ENCODE results near the gene VAMP8.

Gene VAMP8

GRCh38 chr2:85540133-85540648 is 37.2 kb upstream of the VAMP8 start:
- Histone ChIP-seq H3K4ac (ENCODE audit: low read depth, low read length) (peak overlapping the region; percentile 100), H3K27ac (ENCODE audit: low read depth, low read length) (no peak overlapping the region), H3K9me3 (ENCODE audit: insufficient read depth, low read depth, low read length) (peaks cover 2% of the 10 kb centered on the region), H4K91ac (ENCODE audit: low read depth, low read length) (no peak overlapping the region), H2AFZ (ENCODE audit: insufficient read depth, low read length, poor library complexity) (no peak overlapping the region), H2BK12ac (ENCODE audit: low read length) (no peak overlapping the region), H2BK120ac (ENCODE audit: insufficient read depth, low read length, poor library complexity) (no peak overlapping the region), H3K27me3 (ENCODE audit: insufficient read depth, low read length) (no peaks in the 10 kb centered on the region), H3K4me3 (ENCODE audit: low read depth, low read length) (peak overlapping the region; percentile 96), H4K12ac (ENCODE audit: low read depth, low read length) (no peak overlapping the region), H3K4me2 (ENCODE audit: low read length) (peak overlapping the region; percentile 69), H3K9ac (ENCODE audit: low read length) (peak overlapping the region; percentile 99), H3K23ac (ENCODE audit: low read length) (no peak overlapping the region), H3K79me2 (ENCODE audit: control insufficient read depth, insufficient read depth, low read length, poor library complexity) (peaks cover 26% of the 10 kb centered on the region), H3K36me3 (ENCODE audit: control insufficient read depth in 1 of 2, insufficient read depth in 2 of 2, low read length in 2 of 2) (peaks cover 5 to 32% of the 10 kb centered on the region in 2 experiments), H3K14ac (ENCODE audit: low read length) (no peak overlapping the region), H2BK5ac (ENCODE audit: low read depth, low read length, poor library complexity) (no peak overlapping the region), H3K4me1 (ENCODE audit: control insufficient read depth in 1 of 2, insufficient read depth in 2 of 2, low read length in 2 of 2) (peaks cover 0 to 7% of the 10 kb centered on the region in 2 experiments), H3K18ac (ENCODE audit: low read length) (no peak overlapping the region), H4K8ac (ENCODE audit: low read depth, low read length) (no peak overlapping the region), H3K79me1 (ENCODE audit: low read length) (peaks cover 21% of the 10 kb centered on the region), H2AK5ac (ENCODE audit: low read length) (no peak overlapping the region)
- WGBS (ENCODE audit: extremely low coverage, insufficient coverage, insufficient read length), result no CpG with 5 or more reads among the region's 11 CpGs
- DNase-seq, result no peak

GRCh38 chr2:85541262-85541661 is 36.1 kb upstream of the VAMP8 start:
- Histone ChIP-seq H4K12ac (ENCODE audit: low read depth, low read length) (no peak overlapping the region), H4K8ac (ENCODE audit: low read depth, low read length) (no peak overlapping the region), H2AK5ac (ENCODE audit: low read length) (no peak overlapping the region), H3K4me1 (ENCODE audit: control insufficient read depth in 1 of 2, insufficient read depth in 2 of 2, low read length in 2 of 2) (peaks cover 0 to 7% of the 10 kb centered on the region in 2 experiments), H3K9me3 (ENCODE audit: insufficient read depth, low read depth, low read length) (peaks cover 2% of the 10 kb centered on the region), H2BK5ac (ENCODE audit: low read depth, low read length, poor library complexity) (no peak overlapping the region), H2BK12ac (ENCODE audit: low read length) (no peak overlapping the region), H3K27ac (ENCODE audit: low read depth, low read length) (no peak overlapping the region), H3K36me3 (ENCODE audit: control insufficient read depth in 1 of 2, insufficient read depth in 2 of 2, low read length in 2 of 2) (peaks cover 9 to 38% of the 10 kb centered on the region in 2 experiments), H3K18ac (ENCODE audit: low read length) (no peak overlapping the region), H3K79me2 (ENCODE audit: control insufficient read depth, insufficient read depth, low read length, poor library complexity) (peaks cover 26% of the 10 kb centered on the region), H3K27me3 (ENCODE audit: insufficient read depth, low read length) (no peaks in the 10 kb centered on the region), H3K4ac (ENCODE audit: low read depth, low read length) (peak overlapping the region; percentile 84), H3K23ac (ENCODE audit: low read length) (no peak overlapping the region), H3K14ac (ENCODE audit: low read length) (no peak overlapping the region), H3K4me3 (ENCODE audit: low read depth, low read length) (no peak overlapping the region), H3K79me1 (ENCODE audit: low read length) (peaks cover 21% of the 10 kb centered on the region), H2BK120ac (ENCODE audit: insufficient read depth, low read length, poor library complexity) (no peak overlapping the region), H2AFZ (ENCODE audit: insufficient read depth, low read length, poor library complexity) (no peak overlapping the region), H4K91ac (ENCODE audit: low read depth, low read length) (no peak overlapping the region), H3K9ac (ENCODE audit: low read length) (no peak overlapping the region), H3K4me2 (ENCODE audit: low read length) (peak overlapping the region; percentile 57)
- WGBS (ENCODE audit: extremely low coverage, insufficient coverage, insufficient read length), result no CpG with 5 or more reads among the region's 4 CpGs
- DNase-seq, result no peak

GRCh38 chr2:85541753-85542457 is 35.5 kb upstream of the VAMP8 start:
- H3K27me3 ChIP-seq (ENCODE audit: insufficient read depth, low read length), result no peaks in the 10 kb centered on the region
- no peak overlapping the region for H3K4me3 ChIP-seq (ENCODE audit: low read depth, low read length)
- WGBS (ENCODE audit: extremely low coverage, insufficient coverage, insufficient read length), result no CpG with 5 or more reads among the region's 5 CpGs

GRCh38 chr2:85542777-85543176 is 34.6 kb upstream of the VAMP8 start:
- no peak overlapping the region for H3K4me2 ChIP-seq (ENCODE audit: low read length)
- H3K27ac ChIP-seq (ENCODE audit: low read depth, low read length), result no peak overlapping the region
- no peaks in the 10 kb centered on the region for H3K27me3 ChIP-seq (ENCODE audit: insufficient read depth, low read length)
- H3K4ac ChIP-seq (ENCODE audit: low read depth, low read length), result no peak overlapping the region
- no peak overlapping the region for H3K4me3 ChIP-seq (ENCODE audit: low read depth, low read length)
- no peak overlapping the region for H3K14ac ChIP-seq (ENCODE audit: low read length)
- no peak overlapping the region for H2AFZ ChIP-seq (ENCODE audit: insufficient read depth, low read length, poor library complexity)
- H3K36me3 ChIP-seq (ENCODE audit: control insufficient read depth in 1 of 2, insufficient read depth in 2 of 2, low read length in 2 of 2), result peaks cover 13 to 42% of the 10 kb centered on the region in 2 experiments
- no peak overlapping the region for H2BK120ac ChIP-seq (ENCODE audit: insufficient read depth, low read length, poor library complexity)
- WGBS (ENCODE audit: extremely low coverage, insufficient coverage, insufficient read length), result no CpG with 5 or more reads among the region's 4 CpGs
- DNase-seq, result no peak
- H2BK12ac ChIP-seq (ENCODE audit: low read length), result no peak overlapping the region
- H3K18ac ChIP-seq (ENCODE audit: low read length), result no peak overlapping the region
- H3K79me1 ChIP-seq (ENCODE audit: low read length), result peaks cover 18% of the 10 kb centered on the region
- peaks cover 0 to 3% of the 10 kb centered on the region in 2 experiments for H3K4me1 ChIP-seq (ENCODE audit: control insufficient read depth in 1 of 2, insufficient read depth in 2 of 2, low read length in 2 of 2)
- no peak overlapping the region for H4K91ac ChIP-seq (ENCODE audit: low read depth, low read length)
- H4K12ac ChIP-seq (ENCODE audit: low read depth, low read length), result no peak overlapping the region
- no peak overlapping the region for H3K23ac ChIP-seq (ENCODE audit: low read length)
- H3K79me2 ChIP-seq (ENCODE audit: control insufficient read depth, insufficient read depth, low read length, poor library complexity), result peaks cover 23% of the 10 kb centered on the region
- peaks cover 2% of the 10 kb centered on the region for H3K9me3 ChIP-seq (ENCODE audit: insufficient read depth, low read depth, low read length)
- H3K9ac ChIP-seq (ENCODE audit: low read length), result no peak overlapping the region
- no peak overlapping the region for H4K8ac ChIP-seq (ENCODE audit: low read depth, low read length)
- no peak overlapping the region for H2BK5ac ChIP-seq (ENCODE audit: low read depth, low read length, poor library complexity)
- H2AK5ac ChIP-seq (ENCODE audit: low read length), result no peak overlapping the region

More at GRCh38 chr2:85541753-85542457, 35.5 kb upstream of the VAMP8 start:
- Histone ChIP-seq H3K9ac (ENCODE audit: low read length) (no peak overlapping the region), H2BK5ac (ENCODE audit: low read depth, low read length, poor library complexity) (no peak overlapping the region), H4K12ac (ENCODE audit: low read depth, low read length) (no peak overlapping the region), H3K36me3 (ENCODE audit: control insufficient read depth in 1 of 2, insufficient read depth in 2 of 2, low read length in 2 of 2) (peaks cover 11 to 39% of the 10 kb centered on the region in 2 experiments), H2BK12ac (ENCODE audit: low read length) (no peak overlapping the region), H3K4me1 (ENCODE audit: control insufficient read depth in 1 of 2, insufficient read depth in 2 of 2, low read length in 2 of 2) (peaks cover 0 to 7% of the 10 kb centered on the region in 2 experiments), H3K23ac (ENCODE audit: low read length) (no peak overlapping the region), H3K4me2 (ENCODE audit: low read length) (no peak overlapping the region), H3K14ac (ENCODE audit: low read length) (no peak overlapping the region), H3K27ac (ENCODE audit: low read depth, low read length) (no peak overlapping the region), H4K8ac (ENCODE audit: low read depth, low read length) (no peak overlapping the region), H2BK120ac (ENCODE audit: insufficient read depth, low read length, poor library complexity) (no peak overlapping the region), H4K91ac (ENCODE audit: low read depth, low read length) (no peak overlapping the region), H2AK5ac (ENCODE audit: low read length) (no peak overlapping the region), H3K79me1 (ENCODE audit: low read length) (peaks cover 21% of the 10 kb centered on the region), H3K4ac (ENCODE audit: low read depth, low read length) (no peak overlapping the region), H3K18ac (ENCODE audit: low read length) (no peak overlapping the region), H3K9me3 (ENCODE audit: insufficient read depth, low read depth, low read length) (peaks cover 2% of the 10 kb centered on the region), H3K79me2 (ENCODE audit: control insufficient read depth, insufficient read depth, low read length, poor library complexity) (peaks cover 26% of the 10 kb centered on the region), H2AFZ (ENCODE audit: insufficient read depth, low read length, poor library complexity) (no peak overlapping the region)
- DNase-seq, result no peak
